AG04450 (cell line): Measurements from ENCODE around the gene CAPN7. TPM values are rescaled to one million over a fixed set of nuclear protein-coding genes. Genes with fewer than 3 reads are reported as not detected.
A peak's percentile ranks its signal among the peaks of the same experiment; 100 is the strongest.

ENCODE experiments used
- CTCF ChIA-PET: fragments of 300-600, 350-600 bp; formaldehyde crosslinking; extraction: SDS; loops from one replicate; lab custom pipeline; 2022; ENCODE audit warnings: antibody characterized with exemption, inconsistent platforms; lab: Charles Lee
- POLR2A ChIA-PET: fragments of 350-600 bp; formaldehyde crosslinking; extraction: SDS; loops from one replicate; lab custom pipeline; 2021; ENCODE audit warnings: antibody characterized with exemption, inconsistent platforms; lab: Yijun Ruan, JAX
- DNase-seq: peaks from one replicate; pipeline ENCODE4 v3.0.0-alpha.2; 2011; ENCODE audit warnings: low read depth, low spot score
- H3K27ac ChIP-seq: one replicate; pipeline ENCODE4 v1.5.1; 2012; ENCODE audit warnings: low read depth, low read length, control low read depth
- H3K27me3 ChIP-seq: one replicate; pipeline ENCODE4 v1.6.0; 2012; ENCODE audit warnings: low read length; ENCODE audit not compliant: control insufficient read depth, insufficient read depth
- H3K4me3 ChIP-seq: 2 replicates; pipeline ENCODE4 v1.5.1; 2011; ENCODE audit warnings: mild to moderate bottlenecking, low read depth, low read length, control low read depth
- H3K9me3 ChIP-seq: 2 replicates; pipeline ENCODE4 v1.5.1; 2012; ENCODE audit warnings: low read length; ENCODE audit not compliant: control insufficient read depth, insufficient read depth
- CTCF ChIP-seq: IDR thresholded peaks from 2 replicates; pipeline ENCODE4 v1.5.1; 2011; ENCODE audit warnings: low read depth, low read length, control low read depth, inconsistent platforms
- polyA minus RNA-seq: library from RNA; depleted of rRNA, polyadenylated mRNA; stranded (reverse); fragments of >200 nt; gene quantifications from 2 replicates; pipeline ENCODE4 v1.2.3, GENCODE V29; 2011; rRNA and poly(A)+ RNA removed
- polyA plus RNA-seq: library from polyadenylated mRNA; depleted of rRNA; stranded (reverse); fragments of >200 nt; gene quantifications from 2 replicates; pipeline ENCODE4 v1.2.3, GENCODE V29; 2011; rRNA removed

Gene CAPN7
- polyA plus RNA-seq (21.8 and 29.0 TPM in 2 replicates), polyA minus RNA-seq (20.0 and 23.8 TPM in 2 replicates)

GRCh38 chr3:15205934-15206661 is at the start of gene CAPN7:
Gene CAPN7 (plus strand): TSS chr3:15206246. CDS start chr3:15206496, 250 bp downstream.
- peak; percentile 65 for TF ChIP-seq CTCF
- ChIA-PET POLR2A (interaction anchor here (0.6 to 1.0 kb wide), 6 partner anchors 26 to 402 kb away, joined by 3 to 4 read pairs (median 3); no protein-coding TSS in a partner anchor), CTCF (interaction anchor here (0.6 to 10.2 kb wide), 17 partner anchors 9 to 800 kb away, joined by 3 to 135 read pairs (median 5); no protein-coding TSS in a partner anchor)
- Histone ChIP-seq H3K27ac (peak within 1 kb of the TSS; percentile 75), H3K9me3 (no peaks in the 10 kb centered on the region), H3K4me3 (peak within 1 kb of the TSS; percentile 92), H3K27me3 (no peaks in the 10 kb centered on the region)
- peak; percentile 83 for DNase-seq

- TF ChIP-seq CTCF = no peak
- H3K4me3 ChIP-seq = no peak overlapping the region
Measured at GRCh38 chr3:15157441-15157840, 48.6 kb upstream of the CAPN7 start.

GRCh38 chr3:15159501-15160136 is 46.4 kb upstream of the CAPN7 start:
- H3K27ac ChIP-seq = no peak overlapping the region
- no peak for TF ChIP-seq CTCF
- H3K4me3 ChIP-seq = no peak overlapping the region
- ChIA-PET CTCF (interaction anchor here (1.1 to 2.0 kb wide), 2 partner anchors 41 to 108 kb away, joined by 3 to 5 read pairs; no protein-coding TSS in a partner anchor), POLR2A (no interaction called here)
- peaks cover 3% of the 10 kb centered on the region for H3K27me3 ChIP-seq
- no peak for DNase-seq
- no peaks in the 10 kb centered on the region for H3K9me3 ChIP-seq

More at GRCh38 chr3:15157441-15157840, 48.6 kb upstream of the CAPN7 start:
- ChIA-PET POLR2A (no interaction called here), CTCF (interaction anchor here (2.0 kb wide), 1 partner anchor 39 kb away, joined by 5 read pairs; no protein-coding TSS in a partner anchor)
- Histone ChIP-seq H3K9me3 (no peaks in the 10 kb centered on the region), H3K27ac (no peak overlapping the region), H3K27me3 (peaks cover 3% of the 10 kb centered on the region)
- DNase-seq = no peak

GRCh38 chr3:15160662-15161061 is 45.4 kb upstream of the CAPN7 start:
- no peak for DNase-seq

More at GRCh38 chr3:15160662-15161061, 45.4 kb upstream of the CAPN7 start:
- ChIA-PET POLR2A (interaction anchor here (0.6 to 0.7 kb wide), 2 partner anchors 158 to 259 kb away, joined by 4 to 5 read pairs; no protein-coding TSS in a partner anchor), CTCF (interaction anchor here (1.1 to 1.3 kb wide), 2 partner anchors 42 to 240 kb away, joined by 3 to 4 read pairs; no protein-coding TSS in a partner anchor)
- no peak overlapping the region for H3K27ac ChIP-seq
- peaks cover 3% of the 10 kb centered on the region for H3K27me3 ChIP-seq
- no peak for TF ChIP-seq CTCF
- no peaks in the 10 kb centered on the region for H3K9me3 ChIP-seq
- H3K4me3 ChIP-seq = no peak overlapping the region
